NOMO-1 treated with dmso at 0.1 percent for 144 hours (cell line): Measurements from ENCODE around the gene HDAC3.
"Not testable (repeated sequence)": the region's sequence is repeated elsewhere in the genome, so short reads cannot be mapped to it uniquely, and the experiment has no call there.

ENCODE experiments used
- DNase-seq: peaks from one replicate; lab custom pipeline; 2025; ENCODE audit not compliant: unreplicated experiment; lab: John Stamatoyannopoulos, UW

The HDAC3 gene

DNA sequence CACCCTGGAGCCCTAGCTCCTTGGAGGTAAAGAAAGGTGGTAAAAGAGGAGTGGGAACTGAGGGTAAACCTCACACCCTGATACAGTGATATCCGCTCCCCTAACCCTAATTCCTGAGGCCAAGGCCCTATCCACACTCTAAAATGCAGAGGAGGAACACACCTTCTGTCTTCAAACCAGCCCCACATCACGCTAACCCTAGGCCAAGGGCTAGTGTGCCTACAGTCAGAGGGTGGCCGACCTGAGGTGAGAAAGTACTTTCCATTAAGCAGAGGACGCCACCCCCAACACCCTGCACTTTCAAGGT lies 590 bp downstream of the HDAC3 start:
- DNase-seq, result no peak

DNA sequence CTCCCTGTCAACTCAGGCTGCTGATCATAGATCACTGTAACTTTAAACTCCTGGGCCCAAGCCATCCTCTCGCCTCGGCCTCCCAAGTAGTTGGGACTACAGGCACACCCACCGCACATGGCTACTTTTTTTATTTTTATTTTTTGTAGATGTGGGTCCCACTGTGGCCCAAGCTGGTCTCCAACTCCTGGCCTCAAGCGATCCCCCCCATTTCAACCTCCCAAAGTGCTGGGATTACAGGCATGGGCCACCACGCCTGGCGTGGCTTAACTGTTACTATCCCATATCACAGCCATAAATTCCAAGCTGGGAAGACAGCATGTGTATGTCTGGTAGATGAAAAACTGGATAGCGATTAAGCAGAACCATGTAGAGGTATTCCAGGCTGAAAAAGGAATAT lies 1.0 kb downstream of the HDAC3 start:
- DNase-seq, result no peak

DNA sequence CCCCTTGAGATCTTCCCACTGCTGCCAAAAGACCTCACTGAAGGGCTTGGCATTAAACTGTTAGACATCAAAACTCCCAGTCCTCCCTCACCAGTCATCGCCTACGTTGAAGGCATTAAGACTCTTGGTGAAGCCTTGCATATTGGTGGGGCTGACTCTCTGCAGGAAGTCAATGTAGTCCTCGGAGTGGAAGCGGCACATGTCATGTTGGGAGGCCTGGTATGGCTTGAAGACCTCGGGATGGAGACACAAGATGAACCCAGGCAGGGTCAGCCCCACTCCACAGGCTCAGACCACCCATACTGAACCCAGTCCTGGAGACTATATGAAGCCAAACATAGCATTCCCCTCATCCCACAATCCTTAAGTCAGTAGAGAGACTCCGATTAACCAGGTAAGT lies 1.9 kb downstream of the HDAC3 start:
- no peak for DNase-seq

DNA sequence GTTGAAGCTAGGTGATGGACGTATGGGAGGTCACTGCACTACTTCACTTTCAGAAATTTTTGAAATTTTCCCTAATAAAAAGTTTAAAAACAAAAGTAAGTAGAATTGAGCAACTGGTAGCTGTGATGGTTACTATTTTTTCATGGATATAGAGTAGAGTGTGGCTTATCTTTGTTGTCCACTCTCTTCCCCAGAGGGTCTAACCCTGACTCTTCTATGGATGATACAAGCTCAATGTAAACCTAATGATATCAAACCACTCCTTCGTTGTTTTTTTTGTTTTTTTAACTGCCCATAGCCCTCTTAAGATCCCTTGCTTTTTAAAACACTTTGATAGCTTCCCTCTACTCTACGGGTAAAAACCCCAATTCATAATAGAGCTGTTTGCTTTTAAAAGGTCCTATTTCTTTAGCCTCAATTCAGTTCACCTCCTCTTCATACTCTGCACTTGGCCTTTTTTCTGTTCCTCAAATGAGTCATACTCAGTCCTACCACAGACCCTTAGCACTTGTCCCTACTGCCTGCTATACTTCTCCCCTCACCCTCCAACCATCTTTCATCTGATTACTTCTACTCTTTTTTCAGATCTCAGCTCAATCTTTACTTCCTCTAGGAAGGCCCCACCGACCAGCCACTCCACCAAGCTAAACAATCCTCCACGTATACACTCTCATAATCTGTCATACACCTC lies 2.6 kb downstream of the HDAC3 start:
- peak; percentile 41 for DNase-seq

DNA sequence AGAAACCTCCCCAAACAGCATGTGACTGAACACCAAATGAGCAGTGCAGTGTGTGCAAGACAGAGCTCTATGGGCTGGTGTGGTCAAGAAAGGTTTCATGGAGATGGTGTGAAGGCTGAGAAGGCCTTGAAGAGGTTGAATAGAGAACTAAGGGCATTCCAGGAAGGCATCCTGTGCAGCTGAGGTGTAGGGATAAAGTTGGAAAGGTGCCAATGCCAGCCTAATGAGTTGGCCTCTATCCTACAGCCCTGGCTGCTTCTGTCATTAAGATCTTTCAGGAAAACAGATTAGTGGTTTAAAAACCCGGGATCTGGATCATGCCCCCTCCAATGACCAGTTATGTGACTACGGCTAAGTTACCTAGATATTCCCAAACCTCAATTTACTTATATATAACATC lies 4.0 kb downstream of the HDAC3 start:
- DNase-seq, result no peak

DNA sequence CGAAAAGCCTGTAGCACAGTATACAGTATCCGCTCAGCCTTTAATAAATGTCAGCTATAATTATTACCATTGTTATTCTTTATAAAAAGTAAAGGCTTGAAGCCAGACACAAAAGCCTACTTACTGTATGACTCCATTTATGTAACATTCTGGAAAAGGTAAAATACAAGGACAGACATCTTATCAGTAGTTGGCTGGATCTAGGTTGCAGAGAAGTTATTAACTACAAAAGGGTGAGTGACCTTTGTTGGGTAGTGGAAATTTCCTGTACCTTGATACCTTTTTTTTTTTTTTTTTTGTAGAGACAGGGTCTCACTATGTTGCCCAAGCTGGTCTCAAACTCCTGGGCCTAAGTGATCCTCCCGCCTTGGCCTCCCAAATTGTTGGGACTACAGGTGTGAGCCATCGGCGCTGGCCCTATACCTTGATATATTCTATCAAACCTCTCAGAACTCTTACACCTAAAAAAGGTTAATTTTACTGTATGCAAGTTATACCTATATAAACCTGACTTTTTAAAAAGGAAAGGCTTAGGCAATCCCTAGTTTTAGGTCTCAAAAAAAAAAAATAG lies 6.0 kb downstream of the HDAC3 start:
- DNase-seq, result no peak

DNA sequence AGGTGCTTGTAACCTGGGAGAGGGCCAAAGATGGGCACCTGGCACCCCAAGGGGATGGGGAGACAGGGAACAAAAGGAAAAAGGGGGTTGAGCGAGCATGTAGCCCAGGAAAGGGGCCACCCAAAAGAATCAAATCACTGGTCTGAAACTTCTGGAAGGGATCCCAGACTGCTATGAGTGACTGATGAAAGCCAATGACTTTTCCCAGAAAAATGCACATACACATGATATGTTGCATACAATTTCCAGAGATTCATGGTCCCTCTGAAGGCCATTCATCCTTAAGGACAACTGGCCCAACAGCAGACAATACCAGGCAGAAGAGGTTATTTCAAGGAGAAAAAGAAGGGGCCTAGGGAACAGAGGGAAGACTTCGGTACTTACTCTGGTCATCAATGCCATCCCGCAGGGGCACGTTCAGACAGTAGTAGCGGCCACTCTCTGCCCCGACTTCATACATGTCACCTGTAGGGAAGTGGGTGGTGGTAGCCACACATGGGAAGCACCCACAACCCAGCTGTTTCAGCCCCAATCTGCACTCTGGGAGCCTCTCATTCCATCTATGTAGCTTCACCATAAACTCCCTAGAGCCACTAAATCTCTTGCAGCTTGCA lies 8.4 kb downstream of the HDAC3 start:
- DNase-seq, result no peak

DNA sequence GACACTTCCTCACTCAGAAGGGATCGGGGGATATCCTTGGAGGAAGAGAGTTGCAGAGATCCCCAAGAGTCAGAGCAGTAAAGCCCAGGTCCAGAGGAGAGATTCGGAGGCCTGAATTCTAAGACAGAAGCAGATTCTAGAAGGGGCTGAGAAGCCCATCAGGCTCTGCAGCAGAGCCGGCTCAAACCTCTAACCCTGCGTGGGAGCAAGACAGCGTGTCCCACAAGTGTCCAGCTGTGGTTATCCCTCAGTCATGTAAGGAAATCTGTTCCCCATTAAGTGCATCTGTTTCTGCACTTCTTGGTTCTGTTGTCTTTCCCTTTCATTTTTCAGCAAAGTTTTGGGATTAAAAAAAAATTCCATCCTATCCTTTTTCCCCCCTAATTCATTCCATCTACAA lies 13.0 kb downstream of the HDAC3 start:
- no peak for DNase-seq

DNA sequence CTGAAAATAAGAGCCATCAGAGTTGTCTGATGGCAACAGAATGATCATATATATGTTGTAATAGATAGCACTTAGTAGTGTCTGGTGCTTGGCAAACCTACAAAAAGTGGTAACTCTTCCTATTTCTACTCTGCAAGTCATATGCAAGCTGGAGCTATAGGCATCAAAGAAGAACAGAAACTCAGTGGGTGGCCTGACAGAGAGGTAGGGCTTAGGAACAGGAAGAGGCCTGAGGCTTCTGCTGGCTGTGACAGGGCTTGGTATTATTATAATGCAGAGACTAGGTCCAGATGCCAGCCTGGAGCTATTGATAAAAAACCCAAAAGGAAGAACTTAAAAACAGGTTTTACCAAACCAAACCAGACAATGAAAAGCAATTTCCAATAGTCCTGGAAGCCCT lies 13.5 kb downstream of the HDAC3 start:
- peak; percentile 96 for DNase-seq

DNA sequence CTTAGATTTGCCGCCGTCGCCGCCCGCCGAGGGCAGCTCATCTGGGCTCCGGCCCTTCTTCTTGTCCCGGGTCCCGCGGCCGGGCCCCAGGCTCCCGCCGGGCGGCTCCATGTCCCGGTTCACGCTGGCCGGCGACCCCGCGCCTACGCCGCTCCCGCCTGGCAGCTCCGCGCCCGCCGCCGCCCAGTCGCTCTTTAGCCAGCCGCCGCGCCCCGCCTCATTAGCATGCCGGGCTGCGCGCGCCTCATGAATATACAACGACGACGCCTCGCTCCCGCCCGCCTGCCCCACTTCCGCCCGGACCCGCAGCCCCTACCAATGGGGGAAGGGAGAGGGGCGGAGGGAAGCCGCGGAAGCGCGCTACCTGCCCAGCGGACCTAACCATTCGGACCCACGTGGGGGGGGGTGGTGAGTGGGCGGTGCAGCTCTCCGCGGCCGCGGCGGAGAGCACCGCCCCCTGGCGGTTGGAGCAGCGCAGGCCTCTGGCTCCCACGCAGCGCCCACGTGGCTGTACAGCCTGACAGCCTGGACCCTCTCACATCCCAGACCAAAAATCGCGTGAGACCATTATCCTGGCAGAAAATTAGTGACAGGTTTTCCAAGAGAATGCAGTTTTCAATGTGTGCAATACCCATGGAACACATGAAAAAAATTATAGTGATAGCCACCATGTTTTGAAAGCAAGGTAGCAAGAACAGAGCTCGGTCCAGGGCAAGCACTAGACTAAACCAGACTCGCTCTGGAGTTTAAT lies 17.7 kb downstream of the HDAC3 start, which contains the start of gene DIAPH1:
Gene DIAPH1, minus strand, starts transcription at position 197 of the 751 bp plus-strand sequence. Its CDS starts 86 bp downstream, at position 111.
- DNase-seq, result peak; percentile 93

DNA sequence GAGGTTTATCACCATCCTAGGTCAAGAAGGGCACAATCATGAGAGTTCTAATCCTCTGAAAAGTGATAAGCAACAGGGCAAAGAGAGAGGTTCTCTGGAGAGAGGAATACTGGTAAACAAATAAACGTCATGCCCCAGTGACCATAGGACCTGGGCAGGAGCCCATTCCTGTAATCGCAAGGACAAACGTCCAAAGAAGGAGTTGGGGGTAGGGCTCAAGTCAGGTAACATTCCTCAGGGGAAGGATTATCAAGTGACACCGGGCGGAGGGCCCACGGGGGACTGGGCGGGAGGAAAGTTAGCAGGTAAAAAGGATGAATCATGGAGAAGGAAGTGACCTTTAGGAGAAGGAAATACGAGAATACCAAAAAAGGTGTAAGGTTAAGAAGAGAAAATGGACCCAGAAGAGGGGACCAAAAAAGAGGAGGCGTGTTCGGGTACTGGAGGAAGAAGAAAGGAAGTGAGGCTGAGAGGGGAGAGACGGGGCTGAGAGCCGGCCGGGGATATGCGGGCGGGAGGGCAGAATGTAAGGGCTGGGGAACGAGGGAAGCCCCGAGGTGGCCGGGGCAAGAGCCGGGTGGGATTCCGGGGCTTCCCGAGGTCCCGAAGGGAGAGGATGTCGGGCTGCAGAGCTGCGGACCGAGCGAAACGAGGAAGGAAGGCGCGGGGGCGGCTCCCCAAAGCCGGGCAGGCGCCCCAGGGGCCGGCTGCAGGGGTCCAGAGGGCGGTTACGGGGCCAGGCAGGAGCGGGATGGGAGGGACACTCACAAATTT lies 18.4 kb downstream of the HDAC3 start:
- peak; percentile 15 for DNase-seq

DNA sequence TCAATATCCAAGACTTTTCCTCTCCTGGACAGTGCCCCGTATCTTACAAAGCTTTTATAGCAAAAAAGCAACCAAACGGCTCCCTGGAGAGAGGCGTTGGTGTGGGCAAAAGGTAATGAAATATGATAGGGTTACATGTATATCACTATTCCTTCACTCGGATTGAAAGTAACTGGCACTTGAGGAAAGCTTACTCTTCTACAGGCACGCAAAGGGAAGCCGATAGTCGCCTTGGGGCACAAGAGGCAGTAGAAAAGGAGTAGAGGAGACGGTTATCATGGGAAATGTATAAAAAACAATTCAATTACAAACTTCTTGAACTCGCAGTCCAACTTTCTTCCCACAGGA lies 19.0 kb downstream of the HDAC3 start:
- DNase-seq, result no peak

DNA sequence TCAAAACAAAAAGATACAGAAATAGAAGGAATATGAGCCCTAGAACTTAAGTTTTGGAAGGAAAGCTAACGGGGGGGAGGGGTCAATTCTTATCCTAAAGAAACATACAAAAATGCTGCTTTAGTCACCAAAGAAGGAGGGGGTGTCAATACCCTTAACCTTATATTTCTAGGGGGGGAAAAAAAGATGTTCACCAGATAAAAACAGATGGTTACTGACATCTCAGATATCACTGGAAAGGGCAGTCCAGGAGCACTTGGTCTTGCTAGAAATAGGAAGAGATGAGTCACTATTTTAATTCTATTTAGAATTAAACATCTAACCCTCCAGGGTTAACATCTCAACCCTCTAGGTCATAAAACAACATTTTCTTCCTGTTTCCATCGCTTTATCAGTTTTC lies 19.5 kb downstream of the HDAC3 start:
- DNase-seq, result no peak

DNA sequence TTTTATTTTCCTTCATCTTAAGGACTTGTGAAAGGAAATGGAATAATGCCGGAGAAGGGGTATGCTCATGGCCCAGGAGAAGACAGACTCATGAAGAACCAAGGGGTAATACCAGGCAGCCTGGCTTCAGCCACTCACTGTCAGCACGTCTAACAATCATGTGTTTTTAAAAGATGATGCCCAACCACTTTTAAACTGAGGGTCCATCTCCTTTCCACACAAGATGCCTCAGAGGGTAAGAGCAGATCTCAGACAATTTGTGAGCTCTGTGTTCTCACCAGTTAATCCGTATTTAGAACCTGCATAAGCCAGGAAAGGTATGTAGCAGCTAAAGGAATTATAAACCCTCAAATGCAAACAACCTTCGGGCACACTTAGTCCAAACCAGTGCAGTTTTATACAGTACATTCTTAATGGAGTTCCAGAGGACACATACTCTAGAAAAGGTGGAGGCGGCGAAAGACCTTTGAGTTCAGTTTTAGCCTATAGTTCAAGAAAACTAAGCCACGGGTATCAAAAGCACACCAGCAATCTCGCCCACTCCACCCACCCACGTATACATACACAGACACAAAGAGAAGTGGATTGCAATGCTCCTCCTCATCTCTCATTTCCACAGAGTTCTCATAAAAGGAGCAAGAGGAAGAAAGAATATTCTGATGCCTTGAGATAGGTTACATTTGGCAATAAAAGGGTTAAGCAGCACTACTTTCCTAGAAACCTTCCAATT lies 20.5 kb downstream of the HDAC3 start:
- no peak for DNase-seq

DNA sequence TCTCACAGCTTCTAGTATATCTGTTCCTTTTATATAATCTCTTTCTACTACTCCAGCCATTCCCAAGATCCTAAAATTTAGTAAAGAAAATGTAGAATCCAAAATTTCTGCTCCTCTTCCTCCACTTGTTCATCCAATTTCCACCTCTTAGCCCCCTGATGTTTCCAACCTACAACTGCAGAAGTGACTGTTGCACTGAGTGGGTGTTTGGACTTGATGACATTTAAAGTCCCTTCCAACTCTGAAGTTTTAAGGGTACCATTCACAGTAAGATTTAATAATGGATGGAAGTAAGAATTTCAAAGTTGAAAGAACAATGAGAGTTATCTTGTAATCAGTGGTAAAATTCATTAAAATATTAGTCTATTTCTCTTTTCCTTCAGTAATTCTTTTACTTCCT lies 23.3 kb downstream of the HDAC3 start:
- DNase-seq, result no peak

DNA sequence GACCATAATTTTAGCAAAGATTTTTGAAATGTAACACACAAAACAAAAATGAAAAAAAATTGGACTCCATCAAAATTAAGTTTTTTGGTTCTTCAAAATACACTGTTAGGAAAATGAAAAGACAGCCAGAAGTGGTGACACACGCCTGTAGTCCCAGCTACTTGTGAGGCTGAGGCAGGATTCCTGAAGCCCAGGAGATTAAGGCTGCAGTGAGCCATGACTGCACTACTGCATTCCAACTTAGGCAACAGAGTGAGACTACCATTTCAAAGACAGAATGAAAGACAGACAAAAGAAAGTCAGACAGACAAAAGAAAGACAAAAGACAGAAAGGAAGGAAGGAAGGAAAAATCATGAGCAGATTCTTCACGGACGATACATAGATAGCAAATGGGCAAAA lies 25.4 kb downstream of the HDAC3 start:
- DNase-seq, result no peak

DNA sequence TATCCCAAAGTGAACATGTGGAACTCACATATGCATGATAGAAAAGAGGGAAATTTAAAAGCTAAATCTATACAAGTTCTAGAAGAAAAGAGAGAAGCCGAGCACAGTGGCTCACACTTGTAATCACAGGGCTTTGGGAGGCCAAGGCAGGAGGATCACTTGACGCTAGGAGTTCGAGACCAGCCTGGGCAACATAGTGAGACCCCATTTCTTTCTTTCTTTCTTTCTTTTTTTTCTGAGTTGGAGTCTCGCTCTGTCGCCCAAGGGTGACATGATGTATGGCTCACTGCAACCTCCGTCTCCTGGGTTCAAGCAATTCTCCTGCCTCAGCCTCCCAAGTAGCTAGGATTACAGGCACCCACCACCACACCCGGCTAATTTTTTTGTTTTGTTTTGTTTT lies 26.7 kb downstream of the HDAC3 start:
- not testable (repeated sequence) for DNase-seq

DNA sequence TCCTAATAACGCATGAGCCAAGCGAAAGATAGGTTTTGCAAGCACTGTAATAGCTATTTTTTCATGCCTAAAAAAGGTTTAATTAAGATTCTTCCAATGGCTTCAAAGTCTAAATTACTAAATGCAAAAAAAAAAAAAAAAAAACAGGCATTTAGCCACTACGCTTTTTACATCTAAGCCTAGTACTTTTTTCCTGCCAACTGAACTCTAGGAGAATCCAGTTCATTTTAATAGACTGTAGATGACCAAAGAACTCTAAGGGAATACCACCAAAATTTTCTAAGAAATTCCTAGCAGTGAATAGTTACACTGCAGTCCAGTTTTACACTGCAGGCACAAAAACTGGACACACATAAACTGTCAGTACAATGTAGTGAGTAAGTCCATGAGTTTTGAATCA lies 27.6 kb downstream of the HDAC3 start:
- no peak for DNase-seq

DNA sequence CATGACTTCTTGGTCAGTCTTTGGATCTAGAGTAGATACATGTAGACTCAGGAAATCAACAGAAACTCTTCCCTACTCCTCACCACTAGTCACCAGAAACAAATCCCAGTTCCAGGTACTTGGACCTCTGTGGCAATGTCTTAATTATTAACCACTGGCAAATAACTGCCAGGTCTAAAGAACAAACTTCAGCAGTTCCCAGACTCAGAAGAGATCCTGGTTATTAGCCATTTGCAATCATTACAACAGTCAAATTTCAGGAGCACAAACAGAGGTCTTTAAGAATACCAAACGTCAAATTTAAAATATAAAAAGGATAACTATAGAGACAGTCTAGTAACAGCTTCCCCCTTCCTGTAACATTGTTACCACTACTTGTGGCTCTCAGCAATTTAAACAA lies 28.1 kb downstream of the HDAC3 start:
- DNase-seq, result no peak

DNA sequence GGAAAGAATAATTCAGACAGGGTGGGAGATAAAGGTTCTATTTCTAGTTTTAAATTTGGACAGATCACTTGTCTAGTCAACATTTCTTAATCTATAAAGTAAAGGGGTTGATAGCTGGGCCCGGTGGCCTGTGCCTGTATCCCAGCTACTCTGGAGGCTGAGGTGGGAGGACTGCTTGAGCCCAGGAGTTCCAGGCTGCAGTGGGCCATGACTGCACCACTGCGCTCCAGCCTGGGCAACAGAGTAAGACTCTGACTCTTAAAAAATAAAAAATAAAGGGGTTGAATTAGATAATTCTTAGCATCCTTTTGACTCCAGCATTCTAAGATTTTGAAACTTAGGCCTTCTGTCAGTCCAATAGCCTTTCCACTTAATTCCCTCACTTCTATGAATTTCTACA lies 28.6 kb downstream of the HDAC3 start:
- DNase-seq, result no peak
